IMR-90 (cell line): Measurements from ENCODE around the gene ZNF446.

Experiments
- BHLHE40 ChIP-seq: fragments of 150-350 bp; IDR thresholded peaks from 2 replicates; pipeline ENCODE4 v1.6.1; 2016; ENCODE audit warnings: mild to moderate bottlenecking, low read depth, low read length
- CEBPB ChIP-seq: IDR thresholded peaks from 2 replicates; pipeline ENCODE4 v1.6.1; 2012; ENCODE audit warnings: low read depth, low read length, improper control_type of control experiment
- CHD1 ChIP-seq: IDR thresholded peaks from 2 replicates; pipeline ENCODE4 v1.6.1; 2012; ENCODE audit warnings: low read depth, low read length, improper control_type of control experiment
- FOS ChIP-seq: fragments of 150-350 bp; IDR thresholded peaks from 2 replicates; pipeline ENCODE4 v1.6.1; 2016; ENCODE audit warnings: low read depth, low read length
- MAFK ChIP-seq: IDR thresholded peaks from 2 replicates; pipeline ENCODE4 v1.6.1; 2012; ENCODE audit warnings: low read depth, low read length, improper control_type of control experiment
- MXI1 ChIP-seq: IDR thresholded peaks from 2 replicates; pipeline ENCODE4 v1.6.1; 2012; ENCODE audit warnings: low read depth, mild to moderate bottlenecking, low read length, moderate library complexity, borderline replicate concordance
- NFE2L2 ChIP-seq: fragments of 150-350 bp; IDR thresholded peaks from 2 replicates; pipeline ENCODE4 v1.6.1; 2016; ENCODE audit warnings: low read depth, mild to moderate bottlenecking, low read length
- POLR2A ChIP-seq: IDR thresholded peaks from 2 replicates; pipeline ENCODE4 v1.6.1; 2012; ENCODE audit warnings: mild to moderate bottlenecking, low read depth, low read length
- RAD21 ChIP-seq: IDR thresholded peaks from 2 replicates; pipeline ENCODE4 v1.6.1; 2012; ENCODE audit warnings: low read length, improper control_type of control experiment
- RCOR1 ChIP-seq: IDR thresholded peaks from 2 replicates; pipeline ENCODE4 v1.6.1; 2012; ENCODE audit warnings: mild to moderate bottlenecking, low read length, improper control_type of control experiment; ENCODE audit not compliant: insufficient replicate concordance
- SMC3 ChIP-seq: fragments of 150-350 bp; IDR thresholded peaks from 2 replicates; pipeline ENCODE4 v1.6.1; 2016; ENCODE audit warnings: low read depth, mild to moderate bottlenecking, antibody characterized with exemption, low read length, moderate library complexity
- TF ChIP-seq, protein P1 (sequence below): conservative IDR thresholded peaks from 2 replicates; pipeline ENCODE4 v1.5.1; 2012; ENCODE audit warnings: mild to moderate bottlenecking, low read depth, low read length, improper control_type of control experiment
- TF ChIP-seq, protein P2 (sequence below): fragments of 150-350 bp; IDR thresholded peaks from 2 replicates; pipeline ENCODE4 v1.6.1; 2016; ENCODE audit warnings: low read depth, mild to moderate bottlenecking, low read length, moderate library complexity, borderline replicate concordance
- TF ChIP-seq, protein P3 (sequence below): fragments of 150-350 bp; IDR thresholded peaks from 2 replicates; pipeline ENCODE4 v1.6.1; 2017; ENCODE audit warnings: mild to moderate bottlenecking, antibody characterized with exemption, low read length, low read depth

- TF ChIP-seq POLR2A (no peak), RAD21 (no peak), SMC3 (no peak), MXI1 (no peak), CHD1 (no peak), MAFK (no peak), NFE2L2 (no peak), BHLHE40 (no peak), CEBPB (no peak), RCOR1 (no peak), FOS (no peak)
- TF ChIP-seq, protein P1, sequence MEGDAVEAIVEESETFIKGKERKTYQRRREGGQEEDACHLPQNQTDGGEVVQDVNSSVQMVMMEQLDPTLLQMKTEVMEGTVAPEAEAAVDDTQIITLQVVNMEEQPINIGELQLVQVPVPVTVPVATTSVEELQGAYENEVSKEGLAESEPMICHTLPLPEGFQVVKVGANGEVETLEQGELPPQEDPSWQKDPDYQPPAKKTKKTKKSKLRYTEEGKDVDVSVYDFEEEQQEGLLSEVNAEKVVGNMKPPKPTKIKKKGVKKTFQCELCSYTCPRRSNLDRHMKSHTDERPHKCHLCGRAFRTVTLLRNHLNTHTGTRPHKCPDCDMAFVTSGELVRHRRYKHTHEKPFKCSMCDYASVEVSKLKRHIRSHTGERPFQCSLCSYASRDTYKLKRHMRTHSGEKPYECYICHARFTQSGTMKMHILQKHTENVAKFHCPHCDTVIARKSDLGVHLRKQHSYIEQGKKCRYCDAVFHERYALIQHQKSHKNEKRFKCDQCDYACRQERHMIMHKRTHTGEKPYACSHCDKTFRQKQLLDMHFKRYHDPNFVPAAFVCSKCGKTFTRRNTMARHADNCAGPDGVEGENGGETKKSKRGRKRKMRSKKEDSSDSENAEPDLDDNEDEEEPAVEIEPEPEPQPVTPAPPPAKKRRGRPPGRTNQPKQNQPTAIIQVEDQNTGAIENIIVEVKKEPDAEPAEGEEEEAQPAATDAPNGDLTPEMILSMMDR: no peak
- TF ChIP-seq, protein P2, sequence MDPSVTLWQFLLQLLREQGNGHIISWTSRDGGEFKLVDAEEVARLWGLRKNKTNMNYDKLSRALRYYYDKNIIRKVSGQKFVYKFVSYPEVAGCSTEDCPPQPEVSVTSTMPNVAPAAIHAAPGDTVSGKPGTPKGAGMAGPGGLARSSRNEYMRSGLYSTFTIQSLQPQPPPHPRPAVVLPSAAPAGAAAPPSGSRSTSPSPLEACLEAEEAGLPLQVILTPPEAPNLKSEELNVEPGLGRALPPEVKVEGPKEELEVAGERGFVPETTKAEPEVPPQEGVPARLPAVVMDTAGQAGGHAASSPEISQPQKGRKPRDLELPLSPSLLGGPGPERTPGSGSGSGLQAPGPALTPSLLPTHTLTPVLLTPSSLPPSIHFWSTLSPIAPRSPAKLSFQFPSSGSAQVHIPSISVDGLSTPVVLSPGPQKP: no peak
- TF ChIP-seq, protein P3, sequence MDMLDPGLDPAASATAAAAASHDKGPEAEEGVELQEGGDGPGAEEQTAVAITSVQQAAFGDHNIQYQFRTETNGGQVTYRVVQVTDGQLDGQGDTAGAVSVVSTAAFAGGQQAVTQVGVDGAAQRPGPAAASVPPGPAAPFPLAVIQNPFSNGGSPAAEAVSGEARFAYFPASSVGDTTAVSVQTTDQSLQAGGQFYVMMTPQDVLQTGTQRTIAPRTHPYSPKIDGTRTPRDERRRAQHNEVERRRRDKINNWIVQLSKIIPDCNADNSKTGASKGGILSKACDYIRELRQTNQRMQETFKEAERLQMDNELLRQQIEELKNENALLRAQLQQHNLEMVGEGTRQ: no peak
Measured at GRCh38 chr19:58434217-58434616, 41.9 kb upstream of the ZNF446 start.
